ENCODE data around the gene SLC22A23. TPM values are rescaled to one million over a fixed set of nuclear protein-coding genes. Genes with fewer than 3 reads are reported as not detected.

Gene SLC22A23
- polyA plus RNA-seq, 4 donors = 9.8 to 12.4 (median 11.4) TPM

DNA sequence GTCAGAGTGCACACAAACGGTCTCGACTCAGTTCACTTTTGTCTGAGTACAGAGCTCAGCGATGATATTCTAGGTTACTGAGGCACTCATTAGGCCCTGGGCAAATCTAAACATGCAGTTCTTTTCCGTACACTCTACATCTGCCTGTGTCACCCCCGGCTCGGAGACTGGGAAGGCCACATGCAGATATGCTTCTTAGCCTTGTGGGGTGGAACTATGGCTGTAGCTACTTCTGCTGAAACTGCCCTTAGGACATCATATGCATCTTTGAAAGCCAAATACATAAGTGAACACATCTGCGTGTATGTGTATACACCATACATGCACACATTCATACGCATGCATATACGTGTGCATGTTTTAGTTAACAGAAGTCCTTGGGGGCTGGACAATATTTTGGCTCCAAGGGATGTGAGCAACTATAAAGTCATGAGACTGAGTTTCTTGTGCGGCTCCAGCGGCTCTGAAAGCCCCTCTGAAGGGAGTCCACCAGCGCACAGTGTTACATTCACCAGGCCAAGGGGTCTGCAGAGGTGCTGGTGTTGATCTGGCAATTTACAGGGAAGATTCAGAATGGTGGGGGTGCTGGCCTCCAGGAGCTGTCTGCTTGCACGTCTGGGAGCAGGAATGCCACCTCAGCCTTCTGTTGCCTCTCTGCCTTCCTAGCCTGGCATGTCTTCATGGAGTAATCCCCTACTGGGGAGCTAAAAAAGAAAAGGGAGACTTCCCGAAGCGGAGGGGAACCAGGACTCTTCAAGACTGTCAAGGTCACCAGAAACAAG, 166.5 kb downstream of the SLC22A23 start:
- no peak for DNase-seq (ENCODE audit: low read depth in 4 of 4, low spot score in 3 of 4)

DNA sequence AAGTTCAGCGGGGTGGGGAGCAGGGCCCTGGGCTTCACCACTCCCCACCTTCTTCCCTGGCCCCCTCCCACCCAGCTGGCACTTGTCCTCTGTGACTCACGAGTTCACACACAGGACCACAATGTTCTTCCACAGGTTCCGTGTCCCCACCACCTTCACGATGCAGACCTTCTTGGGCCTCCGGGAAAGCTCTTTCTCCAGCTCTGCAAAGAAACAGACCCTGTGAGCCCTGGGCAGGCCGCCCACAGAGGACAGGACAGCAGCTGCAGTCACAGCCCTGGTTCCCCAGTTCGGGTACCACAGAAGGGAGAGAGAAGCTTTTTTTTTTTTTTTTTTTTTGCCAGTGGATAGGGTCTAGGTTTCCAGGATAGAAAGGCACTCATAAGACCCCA, 167.2 kb downstream of the SLC22A23 start:
- no peak for DNase-seq (ENCODE audit: low read depth in 4 of 4, low spot score in 3 of 4)

DNA sequence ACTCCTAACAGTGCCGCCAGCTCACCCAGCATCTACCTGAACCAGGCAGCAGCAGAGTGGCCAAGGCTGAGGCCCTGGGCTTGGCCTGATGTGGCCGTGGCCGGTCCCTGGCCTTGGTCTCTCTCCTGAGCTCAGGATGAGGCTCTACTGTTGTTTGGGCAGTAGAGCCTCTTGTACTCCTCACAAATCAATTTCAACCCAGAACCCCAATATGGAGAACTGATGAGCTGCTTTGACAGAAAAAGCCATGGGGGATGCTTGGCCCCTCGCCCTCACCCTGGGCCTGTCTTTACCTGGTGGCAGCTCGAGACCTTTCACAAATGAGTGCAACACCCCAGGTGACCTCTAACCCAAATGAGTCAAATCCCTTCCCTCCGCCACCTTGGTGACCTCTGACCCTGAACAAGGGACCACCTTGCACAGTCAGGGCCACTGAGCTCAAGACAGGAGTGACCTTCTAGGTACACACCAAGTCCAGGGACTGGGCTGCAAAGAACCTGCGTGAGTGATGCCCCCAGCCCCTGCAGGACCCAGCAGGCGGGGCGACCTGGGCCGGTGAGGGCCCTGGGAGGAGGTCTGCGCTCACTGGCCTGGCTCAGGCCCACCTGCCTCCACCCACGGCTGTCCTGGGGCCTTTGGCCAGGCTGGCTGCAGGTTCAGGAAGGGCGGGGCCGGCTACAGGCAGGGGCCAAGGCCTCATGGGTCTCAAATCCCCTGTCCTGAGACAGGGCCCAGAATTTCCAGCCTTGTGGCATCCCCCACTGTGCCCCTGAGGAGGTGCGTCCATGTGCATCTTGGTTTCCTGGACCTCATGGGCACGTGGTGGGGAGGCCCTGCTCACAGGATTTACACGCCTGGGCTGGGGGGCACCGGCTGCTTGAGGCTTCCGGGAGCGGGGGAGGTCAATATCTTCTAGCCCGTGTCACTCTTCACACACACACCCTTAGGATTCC, 167.9 kb downstream of the SLC22A23 start:
- DNase-seq (ENCODE audit: low read depth in 4 of 4, low spot score in 3 of 4) = no peak

DNA sequence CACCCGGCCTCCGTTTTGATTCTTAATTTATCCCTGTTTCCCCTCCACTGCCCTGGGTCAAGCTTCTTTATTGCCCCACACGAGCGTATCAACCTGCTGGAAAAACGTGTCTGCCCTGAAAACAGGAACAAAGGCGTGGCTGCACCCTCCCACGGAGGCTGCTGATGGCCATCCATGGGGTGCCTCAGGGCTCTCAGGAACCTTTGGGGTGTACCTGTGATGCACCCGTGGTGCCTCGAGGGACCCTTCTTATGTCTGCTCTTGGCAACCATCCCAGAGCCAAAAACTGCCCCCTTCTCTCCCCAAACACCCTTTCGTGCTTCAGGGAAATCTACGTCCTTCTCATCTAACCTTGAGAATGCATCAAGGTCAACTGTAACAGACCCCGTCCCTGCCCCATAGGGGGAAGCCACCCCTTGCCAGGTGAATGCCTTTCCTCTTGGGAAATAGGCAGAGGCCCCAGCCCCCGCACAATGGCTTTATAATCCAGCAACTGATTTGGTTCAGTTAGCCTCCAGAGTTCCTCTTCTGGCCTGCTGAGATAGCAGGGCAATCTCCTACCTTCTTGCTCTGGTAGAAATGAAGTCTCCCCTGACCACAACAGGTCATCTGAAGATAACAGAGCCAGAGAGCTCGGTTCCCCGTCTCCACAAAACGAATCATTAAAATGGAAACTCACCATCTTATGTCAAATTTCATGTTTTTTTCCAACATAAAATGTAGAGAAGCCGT, 168.7 kb downstream of the SLC22A23 start:
- no peak for DNase-seq (ENCODE audit: low read depth in 4 of 4, low spot score in 3 of 4)

DNA sequence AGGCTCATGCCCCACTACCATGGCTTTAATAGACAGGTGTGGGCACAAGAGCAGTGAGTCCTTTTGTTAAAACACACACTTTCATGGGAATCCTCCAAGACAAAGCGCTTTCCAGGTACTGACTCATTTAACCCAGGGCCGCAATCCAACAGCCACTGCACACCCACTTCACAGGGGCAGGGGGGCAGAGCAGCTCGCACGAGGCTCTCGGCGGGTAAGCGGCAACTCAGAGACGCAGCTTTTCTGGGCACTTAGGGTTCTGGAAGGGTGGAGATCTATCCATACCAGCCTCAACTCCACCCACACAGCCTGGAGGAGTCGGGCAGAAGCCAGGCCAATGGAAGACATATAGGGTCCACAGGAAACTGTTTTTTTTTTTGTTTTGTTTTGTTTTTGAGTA, 169.5 kb downstream of the SLC22A23 start:
- no peak for DNase-seq (ENCODE audit: low read depth in 4 of 4, low spot score in 3 of 4)

DNA sequence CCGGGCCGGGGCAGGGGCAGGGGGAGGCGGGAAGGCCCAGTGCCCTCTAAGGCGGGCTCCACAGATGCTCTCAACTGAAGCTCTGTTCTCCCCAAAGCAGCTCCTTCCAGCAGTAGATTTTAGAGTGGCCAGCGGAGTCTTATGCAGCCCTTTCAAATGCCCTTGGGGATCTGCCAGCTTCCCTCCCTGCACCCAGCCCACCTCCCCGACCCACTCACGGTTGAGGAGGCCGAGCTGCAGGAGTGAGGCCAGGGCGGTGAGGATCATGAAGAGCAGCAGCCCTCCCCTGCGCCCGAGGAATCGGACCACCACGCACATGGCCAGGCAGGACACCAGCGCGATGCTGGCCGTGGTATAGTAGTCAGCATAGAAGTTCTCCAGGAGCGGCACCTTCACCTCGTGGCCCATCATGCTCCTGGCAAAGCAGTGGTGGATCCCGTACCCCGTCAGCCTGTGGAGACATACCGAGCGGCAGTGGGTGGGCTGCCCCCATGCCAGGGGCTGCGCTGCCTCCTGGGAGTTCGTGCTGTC, 170.1 kb downstream of the SLC22A23 start:
- DNase-seq (ENCODE audit: low read depth in 4 of 4, low spot score in 3 of 4) = no peak

DNA sequence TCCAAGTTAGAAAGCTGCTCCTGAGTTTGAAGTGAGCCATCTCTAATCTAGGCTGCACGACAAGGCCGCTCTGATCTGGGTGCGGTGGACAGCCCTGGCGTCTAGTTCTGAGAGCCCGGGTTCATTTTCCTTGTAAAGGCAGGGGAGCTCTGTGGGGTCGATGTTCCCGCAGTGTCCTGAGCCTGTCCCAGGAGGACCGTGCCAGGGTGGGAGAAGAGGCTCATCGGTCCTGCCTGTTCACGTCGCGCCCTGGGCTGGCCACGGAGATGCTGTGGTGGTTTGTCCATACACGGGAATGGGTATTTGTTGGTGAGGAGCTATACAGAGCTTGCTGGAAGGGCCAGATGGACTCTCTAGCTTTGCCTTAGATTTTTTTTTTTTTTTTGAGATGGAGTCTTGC, 171.1 kb downstream of the SLC22A23 start:
- DNase-seq (ENCODE audit: low read depth in 4 of 4, low spot score in 3 of 4) = no peak

DNA sequence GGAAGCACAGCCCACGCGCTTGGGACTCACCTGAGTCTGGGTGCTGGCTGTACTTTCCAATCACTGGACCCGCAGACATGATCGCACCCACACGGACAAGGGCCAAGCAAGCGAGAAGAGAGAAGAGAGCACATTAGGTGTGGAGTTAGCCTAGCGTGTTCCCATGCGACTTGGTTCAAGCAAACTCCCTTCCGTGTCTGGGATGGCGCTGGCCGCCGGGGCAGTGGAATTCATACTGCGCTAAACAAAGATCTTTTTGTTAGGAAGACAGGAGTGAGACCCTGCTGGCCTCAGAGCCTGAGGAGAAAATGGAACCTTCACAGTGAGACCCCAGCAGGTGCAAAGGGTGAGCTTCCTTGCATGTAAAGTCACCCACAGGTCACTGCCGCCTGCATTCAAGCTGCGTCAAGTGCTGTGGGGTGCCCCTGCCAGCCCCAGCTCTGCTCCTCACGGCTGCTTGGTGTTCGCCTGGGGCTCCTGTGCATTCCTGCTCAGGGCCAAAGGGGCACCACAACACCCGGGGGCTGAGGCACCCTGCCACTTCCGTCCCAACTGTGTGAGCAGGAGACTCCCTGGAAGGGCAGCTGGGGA, 171.7 kb downstream of the SLC22A23 start:
- DNase-seq (ENCODE audit: low read depth in 4 of 4, low spot score in 3 of 4) = no peak

DNA sequence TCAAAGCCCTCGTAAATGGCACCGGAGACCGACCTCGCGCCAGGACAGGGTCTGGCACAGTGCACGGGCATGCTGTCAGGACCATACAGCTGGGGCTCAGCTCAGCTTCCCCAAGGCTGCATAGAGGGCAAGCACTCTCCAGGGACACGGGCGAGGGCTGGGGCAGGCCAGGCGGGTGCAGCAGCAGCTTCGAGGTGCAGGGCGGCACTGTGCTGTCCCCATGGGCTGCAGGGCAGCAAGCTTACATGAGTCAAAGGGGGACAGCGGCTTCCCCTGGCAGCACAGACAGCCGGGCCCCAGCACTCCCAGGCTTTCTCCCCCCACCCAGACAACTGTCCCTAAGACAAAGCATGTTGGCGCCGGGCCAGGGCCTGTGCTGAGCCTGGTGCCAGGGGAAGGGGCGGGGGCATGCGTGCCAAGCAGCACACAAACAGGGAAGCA, 172.4 kb downstream of the SLC22A23 start:
- DNase-seq (ENCODE audit: low read depth in 4 of 4, low spot score in 3 of 4) = no peak

DNA sequence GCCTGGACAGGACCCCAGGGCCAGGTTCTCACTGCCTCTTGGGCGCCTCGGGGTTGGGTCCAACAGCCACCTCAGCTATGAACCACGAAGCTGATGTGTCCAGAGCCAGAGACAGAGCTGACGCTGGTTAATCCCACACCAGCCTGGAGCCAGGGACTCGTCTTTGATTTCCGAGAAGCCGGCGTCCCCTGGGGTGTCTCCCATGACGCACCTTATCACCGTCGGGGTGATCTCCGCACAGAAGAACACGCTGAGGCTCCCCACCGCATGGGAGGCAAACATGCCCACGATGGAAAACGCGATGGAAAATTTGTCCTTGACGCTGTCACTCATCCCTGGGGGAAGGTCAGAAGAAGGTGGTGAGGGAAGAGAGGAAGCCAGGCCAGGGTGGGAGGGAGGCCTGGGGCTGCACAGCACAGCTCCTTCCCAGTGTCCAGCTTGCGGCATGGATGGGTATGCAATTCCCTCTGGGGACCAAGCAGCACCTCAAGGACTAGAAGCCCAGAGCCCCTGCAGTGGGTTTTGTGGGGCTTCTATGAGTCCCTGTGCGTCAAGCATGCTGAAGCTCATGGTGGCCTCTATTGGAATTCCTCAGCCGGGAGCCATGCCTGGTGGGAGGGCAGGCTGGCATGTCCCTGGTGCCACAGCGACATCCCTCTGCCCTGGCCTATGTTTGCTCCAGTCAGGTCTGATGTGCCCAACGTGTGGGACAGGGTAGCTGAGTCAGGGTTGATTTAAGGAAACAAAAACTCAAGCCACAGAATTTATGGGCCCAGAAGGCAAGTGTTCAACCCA, 173.0 kb downstream of the SLC22A23 start:
- no peak for DNase-seq (ENCODE audit: low read depth in 4 of 4, low spot score in 3 of 4)

DNA sequence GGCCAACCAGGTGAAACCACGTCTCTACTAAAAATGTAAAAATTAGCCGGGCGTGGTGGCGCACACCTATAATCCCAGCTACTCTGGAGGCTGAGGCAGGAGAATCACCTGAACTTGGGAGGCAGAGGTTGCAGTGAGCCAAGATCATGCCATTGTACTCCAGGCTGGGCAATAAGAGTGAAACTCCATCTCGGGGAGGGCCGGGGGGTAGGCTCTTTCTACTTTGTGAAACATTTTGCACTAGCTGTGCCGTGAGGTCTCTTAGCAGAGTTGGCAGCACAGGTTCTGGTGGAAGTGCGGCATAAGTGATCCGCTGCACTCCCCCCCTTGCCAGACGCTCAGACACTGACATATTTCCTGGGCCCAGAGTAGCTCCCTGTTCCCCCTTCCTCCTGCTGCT, 173.6 kb downstream of the SLC22A23 start:
- no peak for DNase-seq (ENCODE audit: low read depth in 4 of 4, low spot score in 3 of 4)

DNA sequence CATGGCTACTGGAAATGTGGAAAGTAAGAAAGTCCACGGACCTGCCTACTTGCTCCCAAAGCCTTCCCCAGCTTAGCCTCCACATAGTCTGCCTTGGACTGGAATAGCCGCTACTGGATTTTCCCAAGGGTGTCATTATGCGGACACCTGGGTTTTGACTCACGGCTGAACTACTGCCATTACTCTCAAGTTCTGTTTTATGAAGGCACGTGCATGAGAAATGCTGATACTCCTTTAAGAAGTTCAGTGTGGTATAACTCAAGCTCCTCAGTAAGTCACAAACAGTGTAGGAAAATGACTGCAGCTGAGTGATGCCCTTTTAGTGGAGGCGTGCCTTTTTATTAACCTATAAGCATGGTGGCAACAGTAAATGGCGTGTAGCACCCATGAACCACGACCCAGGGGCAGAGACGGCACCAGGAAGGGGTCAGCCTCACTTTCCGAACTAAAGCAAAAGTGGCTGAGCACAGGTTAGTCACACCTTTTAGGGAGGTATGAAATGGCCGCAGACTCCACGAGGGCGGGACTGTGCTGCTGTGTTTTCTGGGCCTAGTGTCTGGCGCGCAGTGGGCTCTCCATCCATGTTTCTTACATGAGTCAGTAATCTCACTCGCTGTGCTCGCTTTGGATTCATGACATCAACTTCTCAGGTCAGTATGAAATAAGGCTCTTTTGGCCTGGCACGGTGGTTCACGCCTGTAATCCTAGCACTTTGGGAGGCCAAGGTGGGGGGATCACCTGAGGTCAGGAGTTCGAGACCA, 174.2 kb downstream of the SLC22A23 start:
- no peak for DNase-seq (ENCODE audit: low read depth in 4 of 4, low spot score in 3 of 4)

DNA sequence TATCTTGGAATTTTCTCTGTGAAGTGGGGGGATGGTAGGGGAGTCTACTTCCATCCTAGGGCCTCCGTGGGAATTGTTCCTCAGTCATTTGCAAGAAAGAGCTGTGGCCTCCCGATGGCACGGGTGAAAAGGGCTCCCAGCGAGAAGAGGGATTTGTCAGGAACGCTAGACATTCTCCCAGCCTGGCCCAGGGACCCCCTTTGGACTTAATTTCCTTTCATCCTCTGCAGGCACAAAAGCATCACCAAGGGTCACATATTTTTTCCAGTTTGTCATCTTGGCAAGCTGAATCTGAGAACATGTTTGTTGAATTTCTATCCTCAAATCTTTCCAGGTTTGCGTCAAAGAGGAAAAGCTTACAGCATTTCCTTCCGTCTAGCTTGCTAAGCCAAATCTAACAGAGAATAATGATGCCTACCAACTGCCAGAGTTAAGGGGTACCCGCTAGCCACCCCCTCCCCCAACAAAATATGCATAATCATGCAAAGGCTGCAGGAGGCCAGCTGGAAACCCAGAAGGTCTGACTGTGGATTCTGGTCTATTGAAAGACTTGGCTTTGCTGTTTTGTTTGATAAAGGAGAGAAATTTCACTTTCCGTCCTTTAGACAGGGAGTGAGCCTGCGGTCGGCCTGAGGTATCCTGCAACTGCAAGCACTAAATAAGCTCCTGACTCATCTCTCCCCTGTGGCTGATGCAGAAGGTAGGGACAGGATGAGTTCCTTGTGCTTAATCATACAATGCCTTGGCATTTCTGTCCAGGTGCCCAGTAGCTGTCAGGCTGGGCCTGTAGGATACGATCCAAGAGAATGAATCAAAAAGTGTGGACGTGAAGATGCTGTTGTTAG, 175.0 kb downstream of the SLC22A23 start:
- no peak for DNase-seq (ENCODE audit: low read depth in 4 of 4, low spot score in 3 of 4)

DNA sequence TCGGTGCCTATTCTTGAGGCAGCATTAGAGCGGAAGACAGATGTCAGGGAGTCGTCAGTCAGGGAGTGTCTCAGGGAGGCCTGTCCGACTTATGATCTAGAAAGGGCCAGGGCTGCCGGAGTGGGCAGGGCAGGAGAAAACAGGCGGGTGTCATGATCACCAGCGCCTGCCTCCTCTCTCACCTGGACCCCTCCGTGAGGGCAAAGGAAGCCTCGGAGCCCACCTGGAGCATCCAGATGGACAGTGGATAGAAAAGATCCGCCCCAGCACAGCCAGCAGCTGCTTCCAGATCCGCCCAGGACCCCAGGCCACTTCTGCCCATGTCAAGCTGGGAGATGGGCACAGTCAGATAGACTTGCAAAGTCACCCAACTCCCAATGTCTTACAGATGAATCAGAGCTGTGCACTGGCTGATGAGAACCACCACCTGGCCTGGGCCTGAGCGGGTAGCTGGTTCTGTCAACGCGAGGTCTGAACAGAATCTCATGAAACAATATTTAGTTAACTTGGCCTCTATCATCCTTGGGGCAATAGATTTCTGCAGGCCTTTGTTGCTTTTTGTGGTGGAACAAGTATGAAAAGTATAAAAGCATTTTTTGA, 175.9 kb downstream of the SLC22A23 start:
- DNase-seq (ENCODE audit: low read depth in 4 of 4, low spot score in 3 of 4) = no peak

DNA sequence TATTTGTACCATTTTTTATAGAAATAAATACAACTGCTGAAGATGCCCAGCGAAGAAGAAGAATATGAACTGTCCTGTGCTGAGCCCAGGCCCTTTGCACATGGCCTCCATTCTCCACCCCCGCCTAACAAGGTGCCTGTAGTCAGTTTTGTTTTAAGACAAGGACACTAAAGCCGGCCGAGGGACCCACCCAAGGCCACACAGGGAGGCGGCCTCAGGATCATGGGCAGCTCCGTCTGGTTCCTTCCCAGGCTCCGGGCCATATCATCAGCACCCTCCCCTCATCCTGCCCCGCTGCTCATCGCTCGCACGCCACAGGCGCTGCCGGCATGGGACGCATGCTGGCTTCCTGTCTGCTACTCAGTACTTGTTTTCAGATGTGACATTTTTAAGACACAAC, 176.8 kb downstream of the SLC22A23 start:
- DNase-seq (ENCODE audit: low read depth in 4 of 4, low spot score in 3 of 4) = no peak

DNA sequence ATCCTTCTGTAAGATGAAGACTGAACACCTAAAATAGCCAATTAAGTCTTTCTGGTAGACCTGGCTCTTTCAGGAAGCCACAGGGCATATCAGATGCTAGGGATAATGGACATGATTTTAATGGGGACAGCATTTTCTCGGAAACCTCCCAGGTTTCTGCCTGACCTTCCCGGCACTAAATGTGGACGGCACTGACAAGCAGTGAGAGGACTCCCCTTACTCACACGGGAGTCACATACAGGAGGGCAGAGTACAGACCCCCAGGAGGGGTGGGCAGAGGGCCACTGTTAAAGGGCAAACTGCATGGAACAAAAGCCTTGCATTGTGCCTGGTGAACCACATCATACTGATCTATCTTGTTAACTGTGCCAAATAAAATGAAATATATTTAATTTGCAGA, 178.2 kb downstream of the SLC22A23 start:
- no peak for DNase-seq (ENCODE audit: low read depth in 4 of 4, low spot score in 3 of 4)

DNA sequence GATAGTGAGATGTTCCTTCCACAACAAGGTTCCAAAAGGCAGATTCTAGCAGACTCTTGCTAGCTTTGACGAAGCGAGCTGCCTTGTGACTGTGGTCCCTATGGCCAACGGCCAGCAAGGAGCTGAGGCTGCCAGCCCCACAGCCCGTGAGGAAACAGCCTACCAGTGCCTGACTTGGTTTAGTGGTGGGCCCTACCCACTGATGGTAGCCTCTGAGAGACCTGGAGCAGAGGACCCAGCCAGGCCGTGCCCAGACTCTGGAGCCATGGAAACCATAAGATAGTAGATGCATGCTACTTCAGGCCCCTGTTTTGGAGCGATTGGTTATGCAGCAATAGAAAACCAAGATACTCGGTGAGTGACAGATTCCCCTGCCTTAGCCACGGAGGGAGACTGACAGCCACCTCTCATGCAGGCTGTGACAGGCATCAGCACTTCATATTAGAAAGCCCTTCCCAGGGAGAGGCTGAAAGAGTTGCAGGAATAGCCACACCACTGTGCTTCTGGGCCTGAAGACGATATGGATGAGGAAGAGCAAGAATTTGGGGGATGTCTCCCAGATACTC, 178.9 kb downstream of the SLC22A23 start:
- no peak for DNase-seq (ENCODE audit: low read depth in 4 of 4, low spot score in 3 of 4)
